Esophagus muscularis mucosa (tissue), 2 donors: ENCODE measurements around the gene KPTN.

Experiments
- EP300 ChIP-seq: sonication (generic); formaldehyde crosslinking; IDR thresholded peaks from one replicate; pipeline ENCODE4 v1.6.1; 2017; ENCODE audit warnings: antibody characterized with exemption
- POLR2A ChIP-seq: fragments of 450-650 bp; IDR thresholded peaks from one replicate; pipeline ENCODE4 v1.6.1; 2017; ENCODE audit warnings: antibody characterized with exemption, moderate library complexity, mild to moderate bottlenecking, low read depth

GRCh38 chr19:47459477-47459876, 24.5 kb downstream of the KPTN start:
- TF ChIP-seq EP300 = no peak
- TF ChIP-seq POLR2A = no peak
